SK-N-SH (cell line): ENCODE data around the gene ATP11A. TPM values are rescaled to one million over a fixed set of nuclear protein-coding genes. Genes with fewer than 3 reads are reported as not detected.

Experiments used
- CHD2 ChIP-seq: fragments of 150-350 bp; IDR thresholded peaks from 2 replicates; pipeline ENCODE4 v1.6.1; 2018; ENCODE audit warnings: low read length; ENCODE audit not compliant: partially characterized antibody
- ELF1 ChIP-seq: IDR thresholded peaks from 2 replicates; pipeline ENCODE4 v1.4.0; 2012
- EZH2phosphoT487 ChIP-seq: fragments of 200-600 bp; sonication (generic); IDR thresholded peaks from 2 replicates; pipeline ENCODE4 v1.6.1; 2017; ENCODE audit warnings: low read depth, mixed run types, mild to moderate bottlenecking, antibody characterized with exemption, moderate library complexity, borderline replicate concordance
- FOSL2 ChIP-seq: IDR thresholded peaks from 2 replicates; pipeline ENCODE4 v1.4.0; 2012; ENCODE audit warnings: low read depth, mild to moderate bottlenecking, moderate library complexity, borderline replicate concordance
- FOXJ3 ChIP-seq: sonication (generic); formaldehyde crosslinking; IDR thresholded peaks from 2 replicates; pipeline ENCODE4 v1.5.1; 2020; ENCODE audit warnings: mild to moderate bottlenecking, missing genetic modification reagents
- FOXM1 ChIP-seq: IDR thresholded peaks from 2 replicates; pipeline ENCODE4 v1.4.0; 2012; ENCODE audit warnings: low read depth, mild to moderate bottlenecking
- GATA2 ChIP-seq: sonication (generic); formaldehyde crosslinking; IDR thresholded peaks from 2 replicates; pipeline ENCODE4 v1.5.0; 2020; ENCODE audit warnings: mild to moderate bottlenecking, missing genetic modification reagents
- JUND ChIP-seq: IDR thresholded peaks from 2 replicates; pipeline ENCODE4 v1.4.0; 2012
- MXI1 ChIP-seq: IDR thresholded peaks from 2 replicates; pipeline ENCODE4 v1.6.1; 2012; ENCODE audit warnings: mild to moderate bottlenecking, low read depth, low read length, improper control_type of control experiment
- POLR2AphosphoS5 ChIP-seq: IDR thresholded peaks from 2 replicates; pipeline ENCODE4 v1.6.1; 2012; ENCODE audit warnings: low read depth, low read length
- RFX5 ChIP-seq: IDR thresholded peaks from 2 replicates; pipeline ENCODE4 v1.6.1; 2012; ENCODE audit warnings: mild to moderate bottlenecking, improper control_type of control experiment, low read length
- RXRA ChIP-seq: IDR thresholded peaks from 2 replicates; pipeline ENCODE4 v1.4.0; 2012; ENCODE audit warnings: low read depth, mild to moderate bottlenecking, borderline replicate concordance
- SMC3 ChIP-seq: IDR thresholded peaks from 2 replicates; pipeline ENCODE4 v1.6.1; 2012; ENCODE audit warnings: low read depth, low read length, improper control_type of control experiment
- TAF1 ChIP-seq: IDR thresholded peaks from 2 replicates; pipeline ENCODE4 v1.6.1; 2012; ENCODE audit warnings: low read depth, mild to moderate bottlenecking, low read length, moderate library complexity, borderline replicate concordance
- YY1 ChIP-seq: IDR thresholded peaks from 2 replicates; pipeline ENCODE4 v1.4.0; 2012; ENCODE audit warnings: low read depth, mild to moderate bottlenecking
- polyA plus RNA-seq, 3 experiments: library from polyadenylated mRNA; depleted of rRNA; stranded (reverse); fragments of >200 nt; gene quantifications; 2 replicates each; pipeline ENCODE4 v1.2.3, GENCODE V29; 2012
- TF ChIP-seq, protein P1 (sequence below): IDR thresholded peaks from 2 replicates; pipeline ENCODE4 v1.4.0; 2012; ENCODE audit warnings: low read depth, borderline replicate concordance
- TF ChIP-seq, protein P2 (sequence below): IDR thresholded peaks from 2 replicates; pipeline ENCODE4 v1.6.1; 2012; ENCODE audit warnings: mild to moderate bottlenecking, low read depth, low read length, moderate library complexity
- TF ChIP-seq, protein P3 (sequence below): fragments of 150-350 bp; IDR thresholded peaks from 2 replicates; pipeline ENCODE4 v1.6.1; 2016; ENCODE audit warnings: mild to moderate bottlenecking, low read depth, low read length
- TF ChIP-seq, protein P4 (sequence below): IDR thresholded peaks from 2 replicates; pipeline ENCODE4 v1.4.0; 2012; ENCODE audit warnings: low read depth, borderline replicate concordance

The ATP11A gene
- polyA plus RNA-seq, 1 of the 3 experiments (the other 2 are of a cell fraction) = 4.1 TPM

DNA sequence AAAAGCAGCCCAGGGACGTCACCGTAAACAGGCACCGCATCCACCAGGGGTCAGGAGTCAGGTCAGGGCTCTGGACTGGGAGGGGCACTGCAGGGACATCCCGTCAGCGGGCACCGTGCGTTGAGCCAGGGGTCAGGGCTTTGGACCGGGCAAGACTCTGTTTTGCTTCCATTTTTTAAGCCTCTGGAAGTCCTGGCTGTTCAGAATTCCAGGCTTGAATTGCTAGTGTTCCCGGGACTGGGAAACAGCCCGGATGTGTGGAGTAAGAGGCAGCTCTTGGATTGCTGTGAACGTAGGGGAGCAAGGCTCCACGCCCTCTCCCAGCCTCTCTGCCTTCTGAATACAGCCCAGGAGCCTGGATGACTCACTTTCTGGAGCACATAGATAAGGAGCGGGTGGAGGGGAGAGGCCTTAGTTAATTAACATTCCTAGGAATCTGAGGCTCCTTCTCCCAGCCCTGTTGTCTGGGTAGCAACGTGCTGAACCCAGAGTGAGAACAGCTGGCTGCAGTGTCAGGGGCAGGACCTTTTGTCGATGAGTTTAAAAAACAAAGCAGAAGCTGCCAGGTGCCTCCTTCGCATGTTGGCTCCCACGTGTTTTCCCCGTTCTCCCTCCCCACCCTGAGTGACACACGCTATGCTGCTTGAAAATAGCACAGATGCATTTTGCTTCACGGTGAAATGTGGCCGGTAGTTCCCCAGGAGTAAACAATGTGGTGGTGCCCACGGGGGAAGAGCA is 21.9 kb downstream of the ATP11A start (continued):
- TF ChIP-seq, protein P1, sequence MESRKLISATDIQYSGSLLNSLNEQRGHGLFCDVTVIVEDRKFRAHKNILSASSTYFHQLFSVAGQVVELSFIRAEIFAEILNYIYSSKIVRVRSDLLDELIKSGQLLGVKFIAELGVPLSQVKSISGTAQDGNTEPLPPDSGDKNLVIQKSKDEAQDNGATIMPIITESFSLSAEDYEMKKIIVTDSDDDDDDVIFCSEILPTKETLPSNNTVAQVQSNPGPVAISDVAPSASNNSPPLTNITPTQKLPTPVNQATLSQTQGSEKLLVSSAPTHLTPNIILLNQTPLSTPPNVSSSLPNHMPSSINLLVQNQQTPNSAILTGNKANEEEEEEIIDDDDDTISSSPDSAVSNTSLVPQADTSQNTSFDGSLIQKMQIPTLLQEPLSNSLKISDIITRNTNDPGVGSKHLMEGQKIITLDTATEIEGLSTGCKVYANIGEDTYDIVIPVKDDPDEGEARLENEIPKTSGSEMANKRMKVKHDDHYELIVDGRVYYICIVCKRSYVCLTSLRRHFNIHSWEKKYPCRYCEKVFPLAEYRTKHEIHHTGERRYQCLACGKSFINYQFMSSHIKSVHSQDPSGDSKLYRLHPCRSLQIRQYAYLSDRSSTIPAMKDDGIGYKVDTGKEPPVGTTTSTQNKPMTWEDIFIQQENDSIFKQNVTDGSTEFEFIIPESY = peak; percentile 53; the same call in 1 of the 2 replicates
- TF ChIP-seq MXI1 (0 out of 2 replicates have a peak, but pooled peaks have one; percentile 31), FOSL2 (peak; percentile 90), EZH2phosphoT487 (no peak), TAF1 (no peak; the same call in 1 of the 2 replicates), RFX5 (no peak), YY1 (no peak), GATA2 (no peak), SMC3 (no peak), JUND (peak; percentile 85), FOXM1 (no peak), FOXJ3 (CRISPR knock-in tag) (no peak), RXRA (peak; percentile 74; the same call in 1 of the 2 replicates), CHD2 (no peak), ELF1 (no peak), POLR2AphosphoS5 (peak; percentile 31; the same call in 1 of the 2 replicates)
- TF ChIP-seq, protein P2, sequence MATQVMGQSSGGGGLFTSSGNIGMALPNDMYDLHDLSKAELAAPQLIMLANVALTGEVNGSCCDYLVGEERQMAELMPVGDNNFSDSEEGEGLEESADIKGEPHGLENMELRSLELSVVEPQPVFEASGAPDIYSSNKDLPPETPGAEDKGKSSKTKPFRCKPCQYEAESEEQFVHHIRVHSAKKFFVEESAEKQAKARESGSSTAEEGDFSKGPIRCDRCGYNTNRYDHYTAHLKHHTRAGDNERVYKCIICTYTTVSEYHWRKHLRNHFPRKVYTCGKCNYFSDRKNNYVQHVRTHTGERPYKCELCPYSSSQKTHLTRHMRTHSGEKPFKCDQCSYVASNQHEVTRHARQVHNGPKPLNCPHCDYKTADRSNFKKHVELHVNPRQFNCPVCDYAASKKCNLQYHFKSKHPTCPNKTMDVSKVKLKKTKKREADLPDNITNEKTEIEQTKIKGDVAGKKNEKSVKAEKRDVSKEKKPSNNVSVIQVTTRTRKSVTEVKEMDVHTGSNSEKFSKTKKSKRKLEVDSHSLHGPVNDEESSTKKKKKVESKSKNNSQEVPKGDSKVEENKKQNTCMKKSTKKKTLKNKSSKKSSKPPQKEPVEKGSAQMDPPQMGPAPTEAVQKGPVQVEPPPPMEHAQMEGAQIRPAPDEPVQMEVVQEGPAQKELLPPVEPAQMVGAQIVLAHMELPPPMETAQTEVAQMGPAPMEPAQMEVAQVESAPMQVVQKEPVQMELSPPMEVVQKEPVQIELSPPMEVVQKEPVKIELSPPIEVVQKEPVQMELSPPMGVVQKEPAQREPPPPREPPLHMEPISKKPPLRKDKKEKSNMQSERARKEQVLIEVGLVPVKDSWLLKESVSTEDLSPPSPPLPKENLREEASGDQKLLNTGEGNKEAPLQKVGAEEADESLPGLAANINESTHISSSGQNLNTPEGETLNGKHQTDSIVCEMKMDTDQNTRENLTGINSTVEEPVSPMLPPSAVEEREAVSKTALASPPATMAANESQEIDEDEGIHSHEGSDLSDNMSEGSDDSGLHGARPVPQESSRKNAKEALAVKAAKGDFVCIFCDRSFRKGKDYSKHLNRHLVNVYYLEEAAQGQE = peak; percentile 37
- TF ChIP-seq, protein P3, sequence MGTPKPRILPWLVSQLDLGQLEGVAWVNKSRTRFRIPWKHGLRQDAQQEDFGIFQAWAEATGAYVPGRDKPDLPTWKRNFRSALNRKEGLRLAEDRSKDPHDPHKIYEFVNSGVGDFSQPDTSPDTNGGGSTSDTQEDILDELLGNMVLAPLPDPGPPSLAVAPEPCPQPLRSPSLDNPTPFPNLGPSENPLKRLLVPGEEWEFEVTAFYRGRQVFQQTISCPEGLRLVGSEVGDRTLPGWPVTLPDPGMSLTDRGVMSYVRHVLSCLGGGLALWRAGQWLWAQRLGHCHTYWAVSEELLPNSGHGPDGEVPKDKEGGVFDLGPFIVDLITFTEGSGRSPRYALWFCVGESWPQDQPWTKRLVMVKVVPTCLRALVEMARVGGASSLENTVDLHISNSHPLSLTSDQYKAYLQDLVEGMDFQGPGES = no peak
- TF ChIP-seq, protein P4, sequence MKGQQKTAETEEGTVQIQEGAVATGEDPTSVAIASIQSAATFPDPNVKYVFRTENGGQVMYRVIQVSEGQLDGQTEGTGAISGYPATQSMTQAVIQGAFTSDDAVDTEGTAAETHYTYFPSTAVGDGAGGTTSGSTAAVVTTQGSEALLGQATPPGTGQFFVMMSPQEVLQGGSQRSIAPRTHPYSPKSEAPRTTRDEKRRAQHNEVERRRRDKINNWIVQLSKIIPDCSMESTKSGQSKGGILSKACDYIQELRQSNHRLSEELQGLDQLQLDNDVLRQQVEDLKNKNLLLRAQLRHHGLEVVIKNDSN = 0 out of 2 replicates have a peak, but pooled peaks have one; percentile 11
